GM18519 (cell line): ENCODE measurements around the gene GRIK5.

Experiments
- ATAC-seq: cut with Tn5 transposase; IDR thresholded peaks from one replicate; pipeline ENCODE4 v1.9.1; 2021; ENCODE audit warnings: mild to moderate bottlenecking, moderate library complexity; ENCODE audit not compliant: unreplicated experiment, low FRiP score

Gene GRIK5

GRCh38 chr19:41965106-41965505 is 104.9 kb downstream of the GRIK5 start:
- no peak for ATAC-seq

GRCh38 chr19:41960973-41961372 is 109.0 kb downstream of the GRIK5 start:
- ATAC-seq: no peak

GRCh38 chr19:41959056-41960053 is 110.7 kb downstream of the GRIK5 start, which contains the start of gene RABAC1:
RABAC1 (minus strand) TSS chr19:41959321; CDS start chr19:41959292, 29 bp downstream.
- ATAC-seq: peak; percentile 63

GRCh38 chr19:41958367-41959055 is 111.5 kb downstream of the GRIK5 start:
- ATAC-seq: no peak

- no peak for ATAC-seq
These were observed 112.1 kb downstream of the GRIK5 start for GRCh38 chr19:41957838-41958366.

GRCh38 chr19:41957161-41957837 is 112.7 kb downstream of the GRIK5 start:
- no peak for ATAC-seq

GRCh38 chr19:41956621-41957020 is 113.4 kb downstream of the GRIK5 start:
- ATAC-seq: no peak

- ATAC-seq: no peak
These were observed 114.5 kb downstream of the GRIK5 start for GRCh38 chr19:41955521-41955920.

- no peak for ATAC-seq
These were observed 118.3 kb downstream of the GRIK5 start for GRCh38 chr19:41951686-41952172.
